Endometrial microvascular endothelial cells (primary cell): ENCODE measurements around the gene ATP13A1. TPM values are rescaled to one million over a fixed set of nuclear protein-coding genes. Genes with fewer than 3 reads are reported as not detected.
"Not testable (repeated sequence)": the region's sequence is repeated elsewhere in the genome, so short reads cannot be mapped to it uniquely, and the experiment has no call there.

Experiments
- in situ Hi-C: cut with HindIII; loops from 2 replicates; pipeline ENCODE4 v1.10.0; 2017; ENCODE audit warnings: low sequenced_read_pairs, low pct_unique_long_range_greater_than_20kb; ENCODE audit errors: inconsistent ontology term
- total RNA-seq: library from RNA; depleted of rRNA; stranded (reverse); fragments of >200 nt; gene quantifications from one replicate; pipeline ENCODE4 v1.2.3, GENCODE V29; 2015; ENCODE audit errors: inconsistent ontology term

Gene ATP13A1
- total RNA-seq, 1 donor from 2014 or later = 46.7 TPM

GRCh38 chr19:19668230-19669012 is 4.9 kb upstream of the ATP13A1 start, which contains the start of gene ZNF101:
TSS of gene ZNF101 (plus strand) at chr19:19668839. CDS start at chr19:19668964, 125 bp downstream.
- in situ Hi-C loops = no loop called here

DNA sequence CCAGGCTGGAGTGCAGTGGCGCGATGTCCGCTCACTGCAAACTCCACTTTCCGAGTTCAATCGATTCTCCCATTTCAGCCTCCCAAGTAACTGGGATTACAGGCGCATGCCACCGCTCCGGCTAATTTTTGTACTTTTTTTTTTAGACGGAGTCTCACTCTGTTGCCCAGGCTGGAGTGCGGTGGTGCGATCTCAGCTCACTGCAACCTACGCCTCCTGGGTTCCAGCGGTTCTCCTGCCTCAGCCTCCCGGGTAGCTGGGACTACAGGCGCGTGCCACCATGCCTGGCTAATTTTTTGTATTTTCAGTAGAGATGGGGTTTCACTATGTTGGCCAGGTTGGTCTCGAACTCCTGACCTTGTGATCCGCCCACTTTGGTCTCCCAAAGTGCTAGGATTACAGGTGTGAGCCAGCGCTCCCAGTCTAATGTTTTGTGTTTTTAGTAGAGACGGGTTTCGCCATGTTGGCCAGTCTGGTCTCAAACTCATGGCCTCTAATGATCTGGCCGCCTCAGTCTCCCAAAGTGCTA is 2.0 kb upstream of the ATP13A1 start:
- in situ Hi-C loops = not testable (repeated sequence)

GRCh38 chr19:19662871-19663255 is 613 bp downstream of the ATP13A1 start:
- in situ Hi-C loops = no loop called here

DNA sequence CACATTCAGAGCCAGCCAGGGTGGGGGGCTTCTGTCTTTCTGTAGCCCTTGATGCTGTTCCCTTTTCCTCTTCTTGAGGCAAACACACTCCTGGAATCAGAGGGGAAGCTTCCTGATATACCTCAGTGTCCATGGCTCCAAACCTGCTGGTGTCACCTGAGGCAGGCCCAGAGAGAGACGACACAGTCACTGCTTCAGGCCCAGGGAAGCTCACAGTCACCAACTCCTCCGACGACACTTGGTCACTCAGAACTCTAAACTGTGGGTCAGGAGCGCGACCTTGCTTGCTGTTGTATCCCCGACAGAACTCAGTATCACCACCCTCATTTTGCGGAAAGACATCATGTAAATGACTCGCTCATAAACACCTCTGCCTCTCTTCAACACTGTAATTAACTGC is 1.1 kb downstream of the ATP13A1 start:
- in situ Hi-C loops = no loop called here

GRCh38 chr19:19661675-19662251 is 1.7 kb downstream of the ATP13A1 start:
- in situ Hi-C loops = no loop called here

DNA sequence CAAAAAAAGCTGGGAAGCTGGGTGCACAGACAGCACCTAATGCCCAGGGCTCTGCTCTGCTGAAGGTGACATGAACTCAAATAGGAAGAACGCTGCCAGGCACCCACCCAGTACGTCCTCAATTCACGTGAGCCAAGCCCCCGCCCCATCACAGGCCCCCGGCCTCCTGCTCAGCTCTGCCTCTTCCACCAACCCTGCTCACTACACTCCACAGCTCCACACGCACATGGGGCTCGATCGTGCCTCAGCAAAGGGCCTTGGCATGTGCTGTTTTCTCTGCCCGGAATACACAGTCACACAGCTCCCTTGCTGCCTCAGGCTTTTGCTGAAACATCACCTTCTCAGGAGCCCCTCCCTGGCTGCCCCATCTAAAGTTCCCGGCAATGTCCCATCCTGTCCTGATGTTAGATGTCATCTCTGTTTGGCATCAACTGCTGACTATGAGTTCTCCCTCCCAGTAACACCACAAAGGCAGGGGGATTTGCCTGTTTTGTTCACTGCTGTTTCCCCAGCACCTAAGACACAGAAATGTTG is 2.3 kb downstream of the ATP13A1 start:
- in situ Hi-C loops = no loop called here

DNA sequence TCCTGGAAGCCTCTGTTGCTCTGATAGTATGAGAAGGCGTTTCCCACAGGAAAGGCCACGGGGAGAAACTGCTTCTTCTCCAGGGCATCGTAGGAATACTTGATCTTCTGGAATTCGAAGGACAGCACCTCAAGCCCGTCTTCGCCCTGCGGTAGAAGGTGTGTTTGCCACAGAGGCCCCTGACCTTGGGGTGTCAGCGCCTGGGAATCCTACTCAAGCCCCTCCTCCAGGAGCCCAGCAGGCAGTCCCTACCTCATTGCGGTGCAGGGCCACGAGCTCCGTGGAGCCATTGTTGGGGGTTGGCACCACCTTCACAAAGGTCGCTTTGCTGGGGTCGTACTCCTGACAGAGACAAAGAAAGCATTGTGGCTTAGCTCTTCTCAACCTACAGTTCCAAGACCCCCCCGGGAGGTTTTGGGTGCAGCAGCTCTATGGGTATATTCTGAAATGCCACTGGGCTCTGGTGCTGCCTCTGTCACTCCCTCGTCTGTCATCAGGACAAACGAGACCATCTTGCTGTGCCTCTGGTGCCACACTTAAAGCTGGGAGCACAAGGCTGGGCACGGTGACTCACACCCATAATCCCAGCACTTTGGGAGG is 3.7 kb downstream of the ATP13A1 start:
- in situ Hi-C loops = no loop called here

DNA sequence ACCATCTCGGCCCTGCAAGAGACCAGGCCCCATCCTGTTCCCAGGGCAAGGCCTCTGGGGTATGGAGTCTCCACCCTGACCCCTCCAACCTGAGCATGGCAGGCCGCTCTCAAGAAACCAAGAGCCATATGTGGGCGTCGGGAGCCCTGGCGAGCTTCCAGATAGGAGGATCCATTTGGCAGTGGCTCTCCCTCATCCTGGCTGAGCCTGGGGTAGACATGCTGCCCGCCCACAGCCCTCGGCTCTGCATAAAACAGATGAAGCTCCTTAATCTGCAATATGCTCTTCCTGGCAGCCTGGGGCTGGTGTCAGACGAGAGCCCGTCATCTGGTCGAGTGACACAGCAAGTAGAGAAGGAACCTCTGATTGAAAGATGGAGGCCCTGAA is 6.1 kb downstream of the ATP13A1 start:
- in situ Hi-C loops = no loop called here

- in situ Hi-C loops = no loop called here
Measured at GRCh38 chr19:19656451-19657396, 6.8 kb downstream of the ATP13A1 start.

- in situ Hi-C loops = no loop called here
Measured at GRCh38 chr19:19655641-19656343, 7.7 kb downstream of the ATP13A1 start.

- in situ Hi-C loops = no loop called here
Measured at GRCh38 chr19:19655051-19655594, 8.4 kb downstream of the ATP13A1 start.

DNA sequence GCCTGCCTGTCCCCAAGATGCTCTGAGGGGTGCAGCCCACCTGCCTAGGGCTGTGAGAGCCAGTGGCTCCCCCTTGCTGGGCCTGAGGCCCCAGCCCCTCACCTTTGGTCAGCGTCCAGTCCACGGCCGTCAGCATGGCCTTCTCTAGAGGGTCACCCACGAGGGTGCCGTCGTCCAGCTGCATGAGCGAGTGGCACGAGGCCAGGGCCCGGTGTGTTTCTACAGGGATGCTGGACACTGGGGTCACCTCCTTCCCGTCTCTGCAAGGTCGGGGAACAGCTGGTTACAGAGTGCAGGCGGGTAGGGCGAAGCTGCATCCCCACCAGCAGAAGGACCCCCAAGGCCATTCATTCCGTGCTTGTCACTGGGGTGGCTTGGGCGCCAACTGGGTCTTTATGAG is 9.0 kb downstream of the ATP13A1 start:
- in situ Hi-C loops = no loop called here

DNA sequence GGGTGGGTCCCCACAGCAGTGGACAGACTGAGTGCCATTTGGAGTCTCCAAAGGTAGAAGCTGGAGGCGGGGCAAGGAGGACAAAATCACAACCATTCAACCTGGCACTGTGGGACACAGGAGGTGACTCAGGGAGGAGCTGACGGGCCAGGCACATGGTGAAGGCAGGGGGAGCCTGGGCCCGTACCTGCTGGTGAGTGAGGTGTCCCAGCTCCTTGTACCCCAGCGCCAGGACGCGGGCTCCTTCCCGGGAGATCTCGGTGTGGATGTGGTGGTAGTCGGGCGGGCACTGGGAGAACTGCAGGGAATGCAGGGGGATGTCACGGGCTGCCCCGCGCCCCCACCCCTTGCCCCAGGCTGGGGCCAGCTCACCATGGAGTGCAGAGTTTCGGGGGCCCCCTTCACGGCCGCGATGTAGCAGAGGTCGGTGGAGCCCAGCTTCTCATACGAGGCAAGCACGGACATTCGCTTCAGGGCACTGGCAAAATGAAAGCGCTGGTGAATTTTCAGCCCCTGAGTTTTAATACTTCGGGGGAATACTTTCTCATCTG is 9.8 kb downstream of the ATP13A1 start:
- in situ Hi-C loops = no loop called here

DNA sequence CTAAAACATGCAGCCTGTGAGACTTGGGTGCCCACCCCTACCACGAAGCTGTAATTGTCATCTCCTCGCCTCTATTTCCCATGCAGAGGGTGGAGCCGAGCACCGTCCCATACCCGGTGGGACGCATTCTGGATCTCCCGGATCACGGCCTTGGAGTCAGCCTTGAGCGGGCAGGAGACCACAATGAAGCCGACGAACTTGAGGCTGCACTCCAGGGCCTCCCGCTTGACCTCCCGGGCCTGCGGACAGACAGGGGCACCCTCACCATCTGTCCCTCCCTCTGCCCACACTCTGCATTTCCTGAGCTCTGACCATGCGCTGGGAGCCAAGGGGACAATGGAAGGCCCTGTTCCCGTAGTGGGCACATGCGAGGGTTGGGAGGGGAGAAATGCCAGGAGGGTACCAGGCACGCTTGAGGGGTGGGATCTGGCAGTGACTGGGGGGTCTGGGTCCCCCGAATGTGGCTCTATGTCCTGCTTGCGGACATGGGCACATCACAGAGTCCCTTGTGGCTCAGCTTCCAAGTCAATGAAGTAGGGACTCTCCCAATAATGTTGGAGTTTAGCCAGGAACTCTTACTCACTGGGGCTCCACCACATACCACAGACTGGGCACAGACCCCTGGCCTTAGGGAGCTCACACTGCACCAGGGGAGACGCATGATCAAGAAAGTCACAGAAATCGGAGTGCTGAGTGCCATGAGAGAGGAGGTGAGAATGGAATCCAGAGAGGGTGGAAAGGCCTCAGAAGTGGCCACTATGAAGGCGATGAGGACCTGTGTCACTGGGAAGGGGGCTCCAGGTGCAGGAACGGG is 10.8 kb downstream of the ATP13A1 start:
- in situ Hi-C loops = no loop called here

DNA sequence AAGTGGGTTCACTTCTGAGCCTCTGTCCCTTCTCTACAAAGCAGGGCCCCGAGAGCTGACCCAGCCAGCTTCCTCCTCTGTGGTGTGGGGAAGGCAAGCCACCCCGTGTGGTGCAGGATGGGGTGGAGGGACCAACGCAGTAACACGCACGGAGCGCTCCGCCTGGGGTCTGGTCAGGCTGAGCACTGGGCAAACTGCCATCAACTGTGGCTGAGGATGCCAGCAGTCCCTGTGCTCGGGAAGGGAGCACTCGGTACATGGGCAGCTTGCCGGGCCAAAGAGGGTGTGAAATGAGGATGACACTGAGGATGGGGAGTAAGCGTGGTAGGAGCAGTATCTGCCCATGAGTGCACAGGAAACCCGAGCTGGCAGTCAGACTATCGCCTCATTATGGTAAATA is 12.4 kb downstream of the ATP13A1 start:
- in situ Hi-C loops = no loop called here

DNA sequence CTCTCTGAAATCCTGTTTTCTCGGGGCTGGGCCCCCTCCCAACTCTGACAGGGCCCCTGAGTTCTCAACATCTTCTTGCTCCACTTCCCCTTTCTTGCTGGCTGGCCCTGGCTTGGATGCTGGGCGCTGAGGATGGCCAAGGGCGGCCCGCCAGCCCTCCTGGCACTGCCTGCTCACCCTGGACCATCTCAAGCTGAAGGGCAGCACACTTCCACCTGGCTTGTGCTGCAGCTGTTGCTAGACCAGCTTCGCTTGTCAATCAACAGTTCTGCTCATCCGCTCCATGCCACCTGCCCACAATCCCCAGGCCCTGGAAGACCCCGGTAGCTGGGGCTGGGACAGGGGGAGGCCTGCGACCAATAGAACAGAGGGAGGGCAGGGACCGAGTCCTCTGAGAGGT is 13.1 kb downstream of the ATP13A1 start:
- in situ Hi-C loops = no loop called here

- in situ Hi-C loops = no loop called here
Measured at GRCh38 chr19:19649580-19649995, 13.9 kb downstream of the ATP13A1 start.
